ENCODE measurements around the gene CCDC43. TPM values are rescaled to one million over a fixed set of nuclear protein-coding genes. Genes with fewer than 3 reads are reported as not detected.

CCDC43 gene
- total and polyA plus RNA-seq, 9 of the 15 experiments (the other 6 are each of a cell fraction or from before 2014, with no cell fraction given) = 11.7 to 42.3 (median 25.9) TPM

DNA sequence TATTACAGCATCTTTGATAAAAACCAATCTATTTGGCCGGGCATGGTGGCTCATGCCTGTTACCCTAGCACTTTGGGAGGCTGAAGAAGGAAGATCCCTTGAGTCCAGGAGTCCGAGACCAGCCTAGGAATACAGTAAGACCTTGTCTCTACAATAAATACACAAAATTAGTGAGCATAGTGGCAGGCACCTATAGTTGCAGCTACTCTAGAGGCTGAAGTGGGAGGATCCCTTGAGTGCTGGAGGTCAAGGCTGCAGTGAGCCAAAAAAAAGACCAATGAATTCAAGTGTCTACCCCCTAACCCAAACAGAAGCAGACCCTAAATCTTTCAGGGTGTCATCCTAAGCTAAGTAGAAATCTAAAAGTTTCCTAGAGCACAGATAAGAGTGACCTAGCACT is 40.6 kb downstream of the CCDC43 start:
- no peaks in the 10 kb centered on the region for H4K20me1 ChIP-seq (replicated peaks; ENCODE audit: control insufficient read depth, insufficient read depth, low read length)
- H3K9me1 ChIP-seq (ENCODE audit: control insufficient read depth, insufficient read depth, low read length) = no peaks in the 10 kb centered on the region
- no peaks in the 10 kb centered on the region for H3K36me3 ChIP-seq (ENCODE audit: control insufficient read depth, insufficient read depth, low read length)
- H3K27me3 ChIP-seq (ENCODE audit: control insufficient read depth in 2 of 2, insufficient read depth in 2 of 2, low read length in 2 of 2) = peaks cover 15 to 17% of the 10 kb centered on the region in 2 experiments
- FAIRE-seq (no peak), DNase-seq (ENCODE audit: extremely low read depth in 1 of 4, low spot score in 3 of 4) (no peak), ATAC-seq (no peak)
- in situ Hi-C loops (cut with MboI) (no loop called here), intact Hi-C loops (cut with micrococcal nuclease) (no loop called here)
- no TSS peak for BruUV-seq (replicated peaks)
- no peak overlapping the region for H2AFZ ChIP-seq (ENCODE audit: low read depth, low read length)
- POLR2A ChIA-PET = interaction anchor here (0.5 kb wide), 1 partner anchor 116 kb away, joined by 3 read pairs; no protein-coding TSS in a partner anchor
- no peaks in the 10 kb centered on the region for H3K79me2 ChIP-seq (ENCODE audit: control insufficient read depth, insufficient read depth, low read length)
- no peak overlapping the region for H3K9ac ChIP-seq (ENCODE audit: insufficient read depth in 1 of 2, low read depth in 2 of 2, low read length in 2 of 2)
- 0% methylated on average over 2 of the region's 2 CpGs for WGBS (ENCODE audit: insufficient coverage, low coverage, missing lambda C conversion rate)
- CTCF ChIA-PET (ENCODE audit: low intra/inter-chr PET ratio) = no interaction called here
- TF ChIP-seq HOMEZ (CRISPR knock-in tag; IDR thresholded peaks at IDR 0.05) (no peak), E4F1 (CRISPR knock-in tag; IDR thresholded peaks at IDR 0.05; ENCODE audit: borderline replicate concordance) (no peak), HMG20B (CRISPR knock-in tag; IDR thresholded peaks at IDR 0.05) (no peak), RBM14 (IDR thresholded peaks at IDR 0.05; ENCODE audit: borderline replicate concordance, insufficient read depth, low read depth, low read length) (no peak), SRF (CRISPR knock-in tag; IDR thresholded peaks at IDR 0.05) (no peak), ZNF175 (CRISPR knock-in tag; IDR thresholded peaks at IDR 0.05; ENCODE audit: low read depth) (no peak), XRCC5 (IDR thresholded peaks at IDR 0.05; ENCODE audit: low read depth, low read length) (no peak), MTF1 (CRISPR knock-in tag; IDR thresholded peaks at IDR 0.05; ENCODE audit: borderline replicate concordance) (no peak), GABPA (tag; conservative IDR thresholded peaks at IDR 0.05; ENCODE audit: low read depth) (no peak), FOXA3 (CRISPR knock-in tag; conservative IDR thresholded peaks at IDR 0.05 in 1 of 2, IDR thresholded peaks at IDR 0.05 in 1 of 2) (no peak), E2F8 (IDR thresholded peaks at IDR 0.05; ENCODE audit: low read depth, partially characterized antibody) (no peak)
- no peak overlapping the region for H3K4me2 ChIP-seq (ENCODE audit: insufficient read depth, low read length)
- H3K4me3 ChIP-seq = no peak overlapping the region
- no peaks in the 10 kb centered on the region for H3K9me3 ChIP-seq (replicated peaks; ENCODE audit: control insufficient read depth, insufficient read depth, low read depth, low read length)
- H3K27ac ChIP-seq (ENCODE audit: extremely low read depth, low read depth, low read length) = no peak overlapping the region
- peaks cover 0 to 3% of the 10 kb centered on the region in 2 experiments; a peak in 2 of 5 replicates for H3K4me1 ChIP-seq (replicated peaks in 1 of 2; ENCODE audit: control insufficient read depth in 2 of 2, insufficient read depth in 2 of 2, low read length in 2 of 2)
